ENCODE measurements around the gene VDAC1.
"Not testable (repeated sequence)": the region's sequence is repeated elsewhere in the genome, so short reads cannot be mapped to it uniquely, and the experiment has no call there.

The VDAC1 gene

DNA sequence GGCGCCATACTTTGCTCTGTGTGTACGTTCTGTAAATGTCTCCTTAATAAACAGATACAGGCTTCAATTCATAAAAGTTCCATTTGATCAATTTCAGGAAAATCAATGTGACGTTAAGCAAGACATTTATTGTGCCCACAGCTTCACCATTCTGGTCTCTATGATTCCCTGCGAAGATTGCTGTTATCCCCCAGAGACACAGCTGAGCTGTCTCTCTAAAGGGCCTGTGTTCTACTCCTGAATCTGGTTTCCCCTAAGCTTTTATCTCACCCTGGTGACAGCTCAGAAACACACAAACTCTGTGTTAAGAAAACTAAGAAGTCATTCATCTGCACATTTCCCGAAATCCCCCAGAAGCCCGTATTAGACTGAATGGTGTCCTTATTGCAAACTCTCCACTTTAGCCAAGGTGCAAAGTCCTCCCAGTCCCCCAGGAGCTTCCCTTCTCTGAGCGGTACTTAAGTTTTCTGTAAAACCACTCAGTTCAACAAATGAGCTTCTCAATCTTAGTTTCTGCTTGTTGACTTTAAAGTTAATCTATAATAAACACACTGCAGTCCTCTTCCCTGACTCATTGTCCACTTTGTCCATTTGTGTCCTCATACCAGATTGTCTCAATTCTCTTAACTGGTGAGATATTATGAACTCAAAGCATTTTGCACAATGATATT is 35.0 kb downstream of the VDAC1 start:
- no peak for DNase-seq (ENCODE audit: extremely low read depth in 1 of 2, low read depth in 1 of 2)

- peak; percentile 78 to 81 for DNase-seq (ENCODE audit: extremely low read depth in 1 of 2, low read depth in 1 of 2)
These were observed 36.4 kb downstream of the VDAC1 start, which contains the start of gene C5orf15 for GRCh38 chr5:133968204-133968980. Gene C5orf15 (minus strand): TSS chr5:133968625. CDS start chr5:133968584, 41 bp downstream.

DNA sequence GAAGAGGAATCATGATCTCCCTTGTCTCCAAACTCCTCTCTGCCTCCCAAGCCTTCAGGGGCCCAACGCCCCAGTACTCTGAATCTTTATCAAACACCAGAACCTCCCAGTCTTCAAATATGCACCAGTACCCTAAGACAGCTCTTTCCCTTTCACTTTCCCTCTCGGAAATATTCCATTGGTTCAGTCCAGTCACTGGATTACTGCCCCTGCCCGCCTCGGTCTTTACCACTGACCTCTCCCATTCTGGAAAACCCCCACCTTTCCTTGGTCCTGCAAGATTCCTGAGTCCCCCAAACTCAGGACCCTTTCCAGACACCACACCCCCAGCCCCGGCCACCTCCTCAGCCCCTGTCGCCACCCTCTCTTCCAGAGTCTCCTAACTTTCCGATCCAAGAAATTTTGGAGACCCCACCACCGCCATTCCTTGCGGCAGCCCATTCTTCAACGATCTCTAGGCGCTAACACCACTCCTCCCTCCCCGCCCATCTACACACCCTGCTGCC is 37.0 kb downstream of the VDAC1 start:
- no peak for DNase-seq (ENCODE audit: extremely low read depth in 1 of 2, low read depth in 1 of 2)

DNA sequence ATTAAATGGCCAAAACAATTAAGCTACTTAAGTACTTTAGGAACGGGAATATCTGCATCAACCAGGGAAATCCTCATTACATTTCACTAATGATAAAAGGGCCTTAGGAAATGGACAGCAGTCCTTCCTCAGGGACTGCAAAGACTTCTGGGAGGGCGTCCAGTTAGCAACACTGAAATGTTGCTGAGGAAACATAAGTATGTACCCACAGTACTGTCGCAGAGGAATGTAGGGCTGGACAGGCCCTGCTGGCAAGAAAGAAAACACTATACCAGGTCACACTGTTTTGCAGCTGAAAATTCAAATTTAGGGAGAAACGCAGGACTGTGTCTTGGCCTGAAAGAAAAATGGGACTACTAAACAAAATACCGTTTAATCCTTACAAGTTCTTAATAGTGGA is 37.7 kb downstream of the VDAC1 start:
- DNase-seq (ENCODE audit: extremely low read depth in 1 of 2, low read depth in 1 of 2) = no peak

- no peak for DNase-seq (ENCODE audit: extremely low read depth in 1 of 2, low read depth in 1 of 2)
These were observed 38.7 kb downstream of the VDAC1 start for GRCh38 chr5:133966090-133966489.

DNA sequence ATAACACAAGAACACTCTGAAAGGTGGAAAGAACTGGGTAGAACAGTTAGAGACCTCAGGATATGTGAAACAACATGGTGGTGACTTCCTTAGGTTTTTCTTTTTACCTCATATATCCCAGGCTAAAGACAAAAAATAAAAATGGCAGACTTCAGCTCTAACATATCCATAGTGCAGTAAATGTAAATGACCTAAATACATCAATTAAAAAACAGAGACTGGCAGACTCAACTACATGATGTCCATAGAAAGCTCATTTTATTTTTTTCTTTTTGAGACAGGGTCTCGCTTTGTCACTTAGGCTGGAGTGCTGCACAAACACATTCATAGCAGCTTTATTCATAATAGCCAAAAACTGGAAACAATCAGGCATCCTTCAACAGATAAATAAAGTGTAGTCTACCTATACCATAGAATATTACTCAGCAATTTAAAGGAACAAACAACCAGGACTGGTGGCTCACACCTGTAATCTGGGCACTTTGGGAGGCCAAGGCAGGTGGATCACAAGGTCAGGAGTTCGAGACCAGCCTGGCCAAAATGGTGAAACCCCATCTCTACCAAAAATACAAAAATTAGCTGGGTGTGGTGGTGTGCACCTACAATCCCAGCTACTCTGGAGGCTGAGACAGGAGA is 41.2 kb downstream of the VDAC1 start:
- no peak for DNase-seq (ENCODE audit: extremely low read depth in 1 of 2, low read depth in 1 of 2)

DNA sequence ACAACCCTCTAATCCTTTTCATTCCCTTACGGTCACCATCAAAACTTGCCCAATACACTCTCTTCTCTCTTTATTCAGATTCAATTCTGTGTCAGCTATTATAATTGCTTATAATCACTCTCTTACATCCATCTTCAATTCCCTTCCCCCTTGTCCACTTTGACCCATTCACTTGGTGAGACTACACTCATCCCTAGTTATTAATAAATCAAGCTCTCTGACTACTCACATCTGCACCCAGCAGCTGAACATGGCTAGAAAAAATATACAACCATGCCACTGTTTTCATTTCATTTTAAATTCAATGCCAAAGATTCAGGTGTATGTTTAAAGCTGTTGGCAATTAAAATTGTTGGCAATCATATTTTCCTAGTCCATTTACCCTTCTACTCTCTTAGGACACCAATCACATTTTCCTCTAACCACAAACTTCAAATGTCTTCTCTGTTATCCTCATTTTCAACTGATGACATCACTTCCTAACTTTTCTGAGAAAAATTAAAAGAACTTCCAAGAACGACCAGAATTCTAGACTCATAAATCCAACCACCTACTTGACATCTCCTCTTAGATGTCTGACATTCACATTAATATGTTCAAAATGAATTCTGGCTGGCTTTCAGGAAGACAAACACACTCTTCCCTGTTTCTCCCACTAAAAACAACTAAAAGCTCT is 41.8 kb downstream of the VDAC1 start:
- DNase-seq (ENCODE audit: extremely low read depth in 1 of 2, low read depth in 1 of 2) = no peak

DNA sequence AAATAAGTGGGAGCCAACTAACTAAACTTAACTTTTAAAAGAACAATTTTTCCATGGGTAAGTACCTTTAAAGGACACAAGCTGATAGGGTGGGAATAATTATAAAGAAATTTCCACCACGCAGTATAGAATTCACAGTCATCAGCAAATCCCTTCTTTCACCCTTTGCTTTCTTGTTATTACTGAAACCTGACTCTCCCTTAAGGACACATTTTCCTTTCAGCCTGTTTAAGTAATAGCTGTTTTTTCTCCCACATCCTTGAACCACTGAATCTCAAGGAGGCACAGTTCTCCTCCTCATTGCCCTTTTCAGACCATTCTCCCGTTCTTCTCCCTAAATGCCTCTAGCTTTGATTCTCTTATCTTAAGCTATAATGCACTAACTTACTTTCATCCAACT is 42.6 kb downstream of the VDAC1 start:
- DNase-seq (ENCODE audit: extremely low read depth in 1 of 2, low read depth in 1 of 2) = no peak

- no peak for DNase-seq (ENCODE audit: extremely low read depth in 1 of 2, low read depth in 1 of 2)
These were observed 45.1 kb downstream of the VDAC1 start for GRCh38 chr5:133959643-133960042.

- DNase-seq (ENCODE audit: extremely low read depth in 1 of 2, low read depth in 1 of 2) = no peak
These were observed 47.2 kb downstream of the VDAC1 start for GRCh38 chr5:133957591-133957990.

DNA sequence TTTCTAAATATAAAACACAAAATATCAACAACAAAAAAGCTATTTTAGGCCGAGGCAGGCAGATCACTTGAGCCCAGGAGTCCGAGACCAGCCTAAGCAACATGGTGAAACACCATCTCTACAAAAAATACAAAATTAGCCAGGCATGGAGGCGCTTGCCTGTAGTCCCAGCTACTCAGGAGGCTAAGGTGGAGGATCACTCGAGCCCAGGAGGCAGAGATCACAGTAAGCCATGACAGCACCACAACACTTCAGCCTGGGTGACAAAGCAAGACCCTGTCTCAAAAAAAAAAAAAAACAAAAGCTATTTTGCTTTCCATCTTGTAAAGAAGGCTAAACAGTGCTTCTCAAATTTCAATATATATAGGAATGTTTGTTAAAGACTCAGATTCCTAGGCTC is 47.7 kb downstream of the VDAC1 start:
- no peak for DNase-seq (ENCODE audit: extremely low read depth in 1 of 2, low read depth in 1 of 2)

GRCh38 chr5:133956196-133956595 is 48.6 kb downstream of the VDAC1 start:
- not testable (repeated sequence) for DNase-seq (ENCODE audit: extremely low read depth in 1 of 2, low read depth in 1 of 2)

GRCh38 chr5:133953568-133954145 is 51.1 kb downstream of the VDAC1 start:
- no peak for DNase-seq (ENCODE audit: extremely low read depth in 1 of 2, low read depth in 1 of 2)

GRCh38 chr5:133952729-133953567 is 51.8 kb downstream of the VDAC1 start:
- no peak for DNase-seq (ENCODE audit: extremely low read depth in 1 of 2, low read depth in 1 of 2)

- DNase-seq (ENCODE audit: extremely low read depth in 1 of 2, low read depth in 1 of 2) = no peak
These were observed 53.8 kb downstream of the VDAC1 start for GRCh38 chr5:133950821-133951612.

DNA sequence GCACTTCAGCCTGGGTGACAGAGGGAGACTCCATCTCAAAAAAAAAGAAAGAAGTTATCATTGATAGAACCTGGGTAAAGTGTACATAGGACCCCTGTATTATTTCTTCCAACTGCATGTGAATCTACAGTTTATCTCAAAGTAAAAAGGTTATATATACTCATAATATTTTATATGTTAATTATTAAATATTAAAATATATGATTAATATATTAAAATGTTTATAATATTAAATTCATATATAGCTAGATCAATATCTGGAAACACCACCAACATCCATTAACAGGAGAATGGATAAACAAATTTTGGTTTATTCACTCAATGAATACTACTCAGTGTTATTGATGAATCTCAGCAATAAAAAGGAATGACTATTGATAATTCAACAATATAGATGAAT is 56.1 kb downstream of the VDAC1 start:
- DNase-seq (ENCODE audit: extremely low read depth in 1 of 2, low read depth in 1 of 2) = no peak

GRCh38 chr5:133947431-133947841 is 57.3 kb downstream of the VDAC1 start:
- no peak for DNase-seq (ENCODE audit: extremely low read depth in 1 of 2, low read depth in 1 of 2)

- DNase-seq (ENCODE audit: extremely low read depth in 1 of 2, low read depth in 1 of 2) = no peak
These were observed 59.2 kb downstream of the VDAC1 start for GRCh38 chr5:133945568-133945967.
